KOPT-K1 (cell line): ENCODE data around the gene ITGBL1.

Experiments used
- H3K27ac ChIP-seq: fragments of 200-600 bp; sonication (generic); 2 replicates; pipeline ENCODE4 v1.5.1; 2016; ENCODE audit warnings: antibody characterized with exemption, mild to moderate bottlenecking, low read depth, low read length; ENCODE audit not compliant: poor library complexity, severe bottlenecking
- H3K36me3 ChIP-seq: fragments of 200-600 bp; sonication (generic); 2 replicates; pipeline ENCODE4 v1.5.1; 2017; ENCODE audit warnings: antibody characterized with exemption, mild to moderate bottlenecking, low read length, moderate library complexity; ENCODE audit not compliant: insufficient read depth
- H3K9me3 ChIP-seq: fragments of 200-600 bp; sonication (generic); 2 replicates; pipeline ENCODE4 v1.5.1; 2017; ENCODE audit warnings: antibody characterized with exemption, low read length, mild to moderate bottlenecking; ENCODE audit not compliant: insufficient read depth, poor library complexity, severe bottlenecking

ITGBL1 gene

DNA sequence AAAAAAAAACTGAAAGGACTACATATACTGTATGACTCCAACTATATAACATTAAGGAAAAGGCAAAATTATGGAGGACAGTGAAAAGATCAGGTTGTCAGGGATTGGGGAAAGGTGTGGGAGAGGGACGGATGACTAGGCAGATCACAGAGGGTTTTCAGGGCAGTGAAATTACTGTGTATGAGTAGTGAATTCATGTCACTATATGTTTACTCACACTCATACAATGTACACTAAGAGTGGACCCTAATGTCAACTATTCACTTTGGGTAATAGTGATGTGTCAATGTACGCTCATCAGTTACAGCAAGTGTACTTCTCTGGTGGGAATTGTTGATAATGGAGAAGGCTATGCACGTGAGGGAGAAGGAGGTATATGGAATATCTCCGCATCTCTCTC, 144.3 kb downstream of the ITGBL1 start:
- H3K27ac ChIP-seq, result no peak overlapping the region
- no peaks in the 10 kb centered on the region for H3K9me3 ChIP-seq
- no peaks in the 10 kb centered on the region for H3K36me3 ChIP-seq

DNA sequence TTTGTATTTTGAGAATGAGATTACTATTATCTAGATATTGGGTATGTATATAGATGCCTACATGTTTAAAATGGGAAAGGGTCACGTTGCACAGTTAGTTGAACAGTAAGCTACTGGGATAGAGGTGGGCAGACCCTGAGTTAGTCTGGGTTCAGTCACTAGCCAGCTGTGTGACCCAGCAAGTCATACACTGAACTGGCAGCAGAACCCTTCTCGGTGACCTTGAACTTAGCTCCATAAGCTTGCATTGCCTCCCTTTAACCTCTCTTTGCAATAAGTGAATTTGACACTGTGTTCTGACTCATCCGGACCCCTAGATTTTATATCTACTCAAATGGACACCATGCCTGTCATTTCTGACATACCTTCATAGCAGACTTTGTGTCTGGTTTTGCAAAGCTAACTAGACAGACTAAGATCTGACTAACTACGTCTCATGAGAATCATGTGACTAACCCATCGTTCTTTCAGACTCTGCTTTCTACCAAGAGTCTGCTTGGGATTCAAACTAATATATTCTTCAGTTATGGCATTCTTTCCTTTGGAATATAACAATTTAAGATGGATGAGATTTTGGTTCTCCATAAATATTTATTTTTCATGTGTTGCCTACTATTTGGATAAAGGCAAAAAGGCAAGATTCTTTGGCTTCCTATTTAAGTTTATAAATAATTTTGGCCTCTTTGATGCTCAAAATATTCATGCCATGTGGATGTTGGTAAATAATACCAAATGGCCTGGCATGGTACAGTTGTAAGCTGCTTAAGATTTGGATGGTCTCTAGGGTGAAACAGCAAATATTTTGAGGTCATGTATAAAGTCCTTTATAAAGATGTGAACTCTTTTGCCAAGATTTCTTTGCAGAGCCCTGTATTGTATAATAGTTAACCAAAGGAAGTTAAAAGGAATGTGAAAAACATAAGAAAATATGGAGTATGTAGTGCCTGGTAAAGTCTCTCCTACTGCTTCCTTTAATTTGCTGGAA, 159.3 kb downstream of the ITGBL1 start:
- Histone ChIP-seq H3K36me3 (no peaks in the 10 kb centered on the region), H3K27ac (no peak overlapping the region), H3K9me3 (no peaks in the 10 kb centered on the region)

- H3K36me3 ChIP-seq, result no peaks in the 10 kb centered on the region
- no peak overlapping the region for H3K27ac ChIP-seq
These were observed 160.3 kb downstream of the ITGBL1 start for GRCh38 chr13:101612735-101613134.

GRCh38 chr13:101614491-101614890, 162.0 kb downstream of the ITGBL1 start:
- no peak overlapping the region for H3K27ac ChIP-seq
- H3K9me3 ChIP-seq, result no peaks in the 10 kb centered on the region
- no peaks in the 10 kb centered on the region for H3K36me3 ChIP-seq

More at GRCh38 chr13:101612735-101613134, 160.3 kb downstream of the ITGBL1 start:
- H3K9me3 ChIP-seq, result no peaks in the 10 kb centered on the region

GRCh38 chr13:101618440-101619187, 166.1 kb downstream of the ITGBL1 start:
- no peak overlapping the region for H3K27ac ChIP-seq
- H3K36me3 ChIP-seq, result no peaks in the 10 kb centered on the region
- H3K9me3 ChIP-seq, result no peaks in the 10 kb centered on the region

GRCh38 chr13:101621099-101621498, 168.6 kb downstream of the ITGBL1 start:
- Histone ChIP-seq H3K36me3 (no peaks in the 10 kb centered on the region), H3K27ac (no peak overlapping the region), H3K9me3 (no peaks in the 10 kb centered on the region)

DNA sequence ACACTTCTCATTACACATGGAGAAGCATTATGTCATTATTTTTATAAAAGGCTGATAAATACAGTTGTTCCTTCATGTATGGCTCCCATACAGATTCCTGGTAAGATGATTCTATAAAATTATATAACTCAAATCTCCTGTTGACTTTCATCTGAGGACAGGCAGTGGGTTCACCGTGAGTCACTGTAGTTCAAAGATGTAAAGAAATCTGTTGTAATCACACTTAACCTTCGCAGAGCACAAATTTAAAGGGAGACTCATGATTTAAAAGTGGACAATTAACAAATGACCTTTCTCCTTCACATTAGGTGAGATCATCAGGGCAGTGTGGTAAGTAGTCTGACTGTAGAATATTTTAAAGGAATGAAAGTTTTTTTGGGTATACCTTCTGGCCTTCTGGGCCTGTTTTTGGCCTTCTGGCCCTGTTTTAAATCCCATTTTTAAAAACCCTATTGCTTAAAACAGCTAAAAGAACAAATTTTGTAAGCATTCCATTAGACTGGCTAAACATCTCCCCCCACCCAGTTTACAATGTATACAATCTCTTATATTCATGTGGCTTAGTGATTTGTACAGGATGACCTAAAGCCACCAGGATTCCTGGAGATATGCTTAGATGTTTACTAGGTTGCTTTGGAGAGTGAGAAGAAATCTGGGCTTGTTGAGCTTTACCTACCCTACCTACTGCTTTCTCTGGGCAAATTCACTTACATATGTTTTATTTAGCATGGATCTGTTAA, 171.2 kb downstream of the ITGBL1 start:
- no peak overlapping the region for H3K27ac ChIP-seq

GRCh38 chr13:101624210-101624922, 171.9 kb downstream of the ITGBL1 start:
- Histone ChIP-seq H3K27ac (no peak overlapping the region), H3K9me3 (no peaks in the 10 kb centered on the region), H3K36me3 (no peaks in the 10 kb centered on the region)

More for the DNA sequence above, 171.2 kb downstream of the ITGBL1 start:
- Histone ChIP-seq H3K9me3 (no peaks in the 10 kb centered on the region), H3K36me3 (no peaks in the 10 kb centered on the region)

DNA sequence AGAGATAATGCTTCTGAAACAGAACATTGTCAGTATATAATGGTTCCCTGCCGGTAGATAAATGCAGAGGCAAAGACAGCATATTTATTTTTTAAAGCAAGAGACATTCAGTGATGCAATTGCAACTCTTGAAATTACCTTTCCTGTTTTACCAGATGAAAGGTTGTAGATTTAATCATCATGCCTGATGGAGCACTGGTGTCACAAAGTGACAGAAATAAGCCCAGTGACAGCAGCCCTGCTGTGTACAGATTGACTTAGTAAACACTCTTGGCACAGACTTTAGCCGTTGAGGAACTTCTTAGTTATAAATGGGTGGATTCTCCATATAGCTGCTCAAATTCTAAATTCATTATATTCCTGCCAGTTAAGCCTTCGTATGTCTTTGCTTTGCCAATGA, 172.5 kb downstream of the ITGBL1 start:
- Histone ChIP-seq H3K27ac (no peak overlapping the region), H3K36me3 (no peaks in the 10 kb centered on the region), H3K9me3 (no peaks in the 10 kb centered on the region)

GRCh38 chr13:101626925-101627555, 174.6 kb downstream of the ITGBL1 start:
- Histone ChIP-seq H3K36me3 (no peaks in the 10 kb centered on the region), H3K27ac (peak overlapping the region; percentile 46), H3K9me3 (no peaks in the 10 kb centered on the region)

GRCh38 chr13:101627556-101627943, 175.1 kb downstream of the ITGBL1 start:
- H3K27ac ChIP-seq, result peak overlapping the region; percentile 46
- no peaks in the 10 kb centered on the region for H3K36me3 ChIP-seq
- H3K9me3 ChIP-seq, result no peaks in the 10 kb centered on the region

- no peaks in the 10 kb centered on the region for H3K36me3 ChIP-seq
- no peak overlapping the region for H3K27ac ChIP-seq
- H3K9me3 ChIP-seq, result no peaks in the 10 kb centered on the region
These were observed 176.4 kb downstream of the ITGBL1 start for GRCh38 chr13:101628900-101629299.

GRCh38 chr13:101631395-101631794, 178.9 kb downstream of the ITGBL1 start:
- no peaks in the 10 kb centered on the region for H3K36me3 ChIP-seq
- no peak overlapping the region for H3K27ac ChIP-seq
- H3K9me3 ChIP-seq, result no peaks in the 10 kb centered on the region

DNA sequence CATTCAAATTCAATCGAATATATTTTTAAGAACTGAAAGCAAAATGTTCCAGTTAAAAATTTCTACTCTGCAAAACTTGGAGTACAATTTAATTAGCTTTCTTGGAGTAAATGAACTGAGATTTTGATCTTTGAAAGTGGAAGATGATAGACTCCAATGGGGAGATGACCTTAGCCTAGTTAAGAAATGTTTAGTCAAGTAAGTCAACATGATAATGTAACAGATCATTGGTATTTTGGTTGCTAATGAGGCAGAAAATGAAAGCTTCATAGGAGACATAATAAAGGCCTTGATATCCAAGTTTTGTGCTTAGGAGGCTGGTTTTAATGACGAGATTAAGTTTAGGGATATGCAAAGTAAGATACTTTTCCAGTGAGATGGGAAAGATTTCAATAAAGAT, 181.7 kb downstream of the ITGBL1 start:
- Histone ChIP-seq H3K9me3 (no peaks in the 10 kb centered on the region), H3K36me3 (no peaks in the 10 kb centered on the region), H3K27ac (no peak overlapping the region)
